Measurements from ENCODE around the gene TCP11.

DNA sequence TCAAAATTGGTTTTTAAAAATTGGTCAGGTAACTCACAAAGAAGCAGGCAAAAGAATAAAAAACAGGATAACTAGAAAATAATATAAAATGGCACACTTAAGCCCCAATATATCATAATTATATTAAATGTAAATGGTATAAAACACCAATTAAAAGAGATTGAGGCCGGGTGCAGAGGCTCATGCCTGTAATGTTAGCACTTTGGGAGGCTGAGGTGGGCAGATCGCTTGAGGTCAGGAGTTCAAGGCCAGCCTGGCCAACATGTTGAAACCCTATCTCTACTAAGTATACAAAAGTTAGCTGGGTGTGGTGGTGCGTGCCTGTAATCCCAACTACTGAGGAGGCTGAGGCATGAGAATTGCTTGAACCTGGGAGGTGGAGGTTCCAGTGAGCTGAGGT lies 36.1 kb downstream of the TCP11 start:
- TF ChIP-seq, protein P1, sequence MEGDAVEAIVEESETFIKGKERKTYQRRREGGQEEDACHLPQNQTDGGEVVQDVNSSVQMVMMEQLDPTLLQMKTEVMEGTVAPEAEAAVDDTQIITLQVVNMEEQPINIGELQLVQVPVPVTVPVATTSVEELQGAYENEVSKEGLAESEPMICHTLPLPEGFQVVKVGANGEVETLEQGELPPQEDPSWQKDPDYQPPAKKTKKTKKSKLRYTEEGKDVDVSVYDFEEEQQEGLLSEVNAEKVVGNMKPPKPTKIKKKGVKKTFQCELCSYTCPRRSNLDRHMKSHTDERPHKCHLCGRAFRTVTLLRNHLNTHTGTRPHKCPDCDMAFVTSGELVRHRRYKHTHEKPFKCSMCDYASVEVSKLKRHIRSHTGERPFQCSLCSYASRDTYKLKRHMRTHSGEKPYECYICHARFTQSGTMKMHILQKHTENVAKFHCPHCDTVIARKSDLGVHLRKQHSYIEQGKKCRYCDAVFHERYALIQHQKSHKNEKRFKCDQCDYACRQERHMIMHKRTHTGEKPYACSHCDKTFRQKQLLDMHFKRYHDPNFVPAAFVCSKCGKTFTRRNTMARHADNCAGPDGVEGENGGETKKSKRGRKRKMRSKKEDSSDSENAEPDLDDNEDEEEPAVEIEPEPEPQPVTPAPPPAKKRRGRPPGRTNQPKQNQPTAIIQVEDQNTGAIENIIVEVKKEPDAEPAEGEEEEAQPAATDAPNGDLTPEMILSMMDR (IDR thresholded peaks at IDR 0.05) = no peak
- TF ChIP-seq POLR2A (IDR thresholded peaks at IDR 0.05) = no peak
